A549 (cell line): Measurements from ENCODE around the gene BGN.

Source experiments
- CEBPB ChIP-seq, 2 experiments: fragments of >200 bp in 1 of 2; sonication (Bioruptor Twin) in 1 of 2; formaldehyde crosslinking in 1 of 2; IDR thresholded peaks; 2 replicates each; pipeline ENCODE4 v1.6.1; 2012 to 2016
- CTCF ChIP-seq: fragments of >200 bp; sonication (Bioruptor Twin); formaldehyde crosslinking; IDR thresholded peaks from 3 replicates; pipeline ENCODE4 v1.5.1; 2016
- EP300 ChIP-seq, 2 experiments: fragments of >200 bp; sonication (Bioruptor Twin); formaldehyde crosslinking; IDR thresholded peaks; 2 replicates in 1 of 2; 3 replicates in 1 of 2; pipeline ENCODE4 v1.6.1; 2016 to 2017
- FOXS1 ChIP-seq: fragments of 250-450 bp; sonication (Bioruptor Pico); IDR thresholded peaks from 2 replicates; pipeline ENCODE4 v1.5.0; 2020; ENCODE audit warnings: mild to moderate bottlenecking, moderate library complexity
- RAD21 ChIP-seq, 2 experiments: fragments of >200 bp in 1 of 2; sonication (Bioruptor Twin) in 1 of 2; formaldehyde crosslinking in 1 of 2; IDR thresholded peaks in 1 of 2; conservative IDR thresholded peaks in 1 of 2; 2 replicates in 1 of 2; 3 replicates in 1 of 2; pipeline ENCODE4 v1.6.1; 2012 to 2018; ENCODE audit warnings: inconsistent platforms in 1 of 2

GRCh38 chrX:153515435-153515834 is 20.7 kb downstream of the BGN start:
- TF ChIP-seq CTCF = no peak
- TF ChIP-seq RAD21 (conservative IDR thresholded peaks at IDR 0.05 in 1 of 2, IDR thresholded peaks at IDR 0.05 in 1 of 2) = no peak
- TF ChIP-seq EP300 (IDR thresholded peaks at IDR 0.05) = no peak
- no peak for TF ChIP-seq FOXS1 (CRISPR knock-in tag)
- TF ChIP-seq CEBPB (IDR thresholded peaks at IDR 0.05) = no peak
